GM12865 (cell line): ENCODE data around the gene PRR5L.

Experiments
- DNase-seq: peaks from one replicate; pipeline ENCODE4 v3.0.0; 2010; ENCODE audit warnings: low read depth
- H3K4me3 ChIP-seq: 2 replicates; pipeline ENCODE4 v1.5.1; 2011; ENCODE audit warnings: mild to moderate bottlenecking, low read depth, low read length, control low read depth
- CTCF ChIP-seq: IDR thresholded peaks from 2 replicates; pipeline ENCODE4 v1.5.1; 2011; ENCODE audit warnings: low read length, control low read depth, low read depth, inconsistent platforms; ENCODE audit not compliant: insufficient read depth; ENCODE audit errors: missing control alignments

PRR5L gene

GRCh38 chr11:36456156-36456555 lies 160.1 kb downstream of the PRR5L start:
- no peak for DNase-seq
- TF ChIP-seq CTCF, result no peak
- no peak overlapping the region for H3K4me3 ChIP-seq

GRCh38 chr11:36458129-36458915 lies 162.2 kb downstream of the PRR5L start:
- DNase-seq, result no peak
- TF ChIP-seq CTCF, result no peak
- H3K4me3 ChIP-seq, result no peak overlapping the region

GRCh38 chr11:36459046-36459445 lies 163.0 kb downstream of the PRR5L start:
- H3K4me3 ChIP-seq, result no peak overlapping the region
- TF ChIP-seq CTCF, result no peak
- no peak for DNase-seq

GRCh38 chr11:36460220-36460619 lies 164.1 kb downstream of the PRR5L start:
- TF ChIP-seq CTCF, result no peak
- no peak overlapping the region for H3K4me3 ChIP-seq
- DNase-seq, result no peak

- no peak for DNase-seq
- TF ChIP-seq CTCF, result no peak
- no peak overlapping the region for H3K4me3 ChIP-seq
Observed at GRCh38 chr11:36462321-36462720, 166.2 kb downstream of the PRR5L start.

- no peak for DNase-seq
- H3K4me3 ChIP-seq, result no peak overlapping the region
- TF ChIP-seq CTCF, result no peak
Observed at GRCh38 chr11:36463781-36464180, 167.7 kb downstream of the PRR5L start.

- TF ChIP-seq CTCF, result no peak
- no peak overlapping the region for H3K4me3 ChIP-seq
- no peak for DNase-seq
Observed at GRCh38 chr11:36464720-36465119, 168.6 kb downstream of the PRR5L start.
